ENCODE measurements around the gene RNF114.

RNF114 gene

GRCh38 chr20:49928411-49929141 is 7.6 kb upstream of the RNF114 start:
- Histone ChIP-seq H3K4me1 (ENCODE audit: control insufficient read depth in 1 of 2, insufficient read depth in 2 of 2, low read length in 2 of 2) (peaks cover 3 to 9% of the 10 kb centered on the region in 2 donors), H3K27me3 (ENCODE audit: control insufficient read depth in 1 of 2, insufficient read depth in 2 of 2, low read length in 2 of 2) (no peaks in the 10 kb centered on the region), H3K36me3 (ENCODE audit: control insufficient read depth in 1 of 2, insufficient read depth in 2 of 2, low read length in 2 of 2) (no peaks in the 10 kb centered on the region), H3K4me3 (ENCODE audit: low read depth in 1 of 2, low read length in 2 of 2) (no peak overlapping the region), H3K27ac (ENCODE audit: low read depth, low read length) (no peak overlapping the region), H3K9ac (ENCODE audit: low read depth in 1 of 2, low read length in 2 of 2) (peak overlapping the region in 1 of 2 donors; percentile 24), H3K9me3 (ENCODE audit: control insufficient read depth in 1 of 2, low read length in 2 of 2) (peaks cover 0 to 4% of the 10 kb centered on the region in 2 donors)

DNA sequence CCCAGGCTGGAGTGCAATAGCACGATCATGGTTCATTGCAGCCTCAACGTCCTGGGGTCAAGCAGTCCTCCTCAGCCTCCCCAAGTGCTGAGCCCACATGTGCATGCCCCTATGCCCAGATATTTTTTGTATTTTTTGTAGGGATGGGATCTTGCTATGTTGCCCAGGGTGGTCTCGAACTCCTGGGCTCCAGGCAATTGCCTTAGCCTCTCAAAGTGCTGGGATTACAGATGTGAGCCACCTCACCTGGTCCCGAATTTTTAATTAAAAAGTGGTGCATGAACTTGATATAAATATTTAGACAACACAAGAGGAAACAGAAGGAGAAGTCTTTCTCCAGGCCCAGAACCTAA is 7.1 kb upstream of the RNF114 start:
- no peak overlapping the region for H3K4me3 ChIP-seq (ENCODE audit: low read depth in 1 of 2, low read length in 2 of 2)
- H3K27me3 ChIP-seq (ENCODE audit: control insufficient read depth in 1 of 2, insufficient read depth in 2 of 2, low read length in 2 of 2) = no peaks in the 10 kb centered on the region
- H3K27ac ChIP-seq (ENCODE audit: low read depth, low read length) = no peak overlapping the region
- H3K9ac ChIP-seq (ENCODE audit: low read depth in 1 of 2, low read length in 2 of 2) = no peak overlapping the region
- H3K9me3 ChIP-seq (ENCODE audit: control insufficient read depth in 1 of 2, low read length in 2 of 2) = peaks cover 0 to 4% of the 10 kb centered on the region in 2 donors
- no peaks in the 10 kb centered on the region for H3K36me3 ChIP-seq (ENCODE audit: control insufficient read depth in 1 of 2, insufficient read depth in 2 of 2, low read length in 2 of 2)
- peaks cover 3 to 8% of the 10 kb centered on the region in 2 donors for H3K4me1 ChIP-seq (ENCODE audit: control insufficient read depth in 1 of 2, insufficient read depth in 2 of 2, low read length in 2 of 2)

DNA sequence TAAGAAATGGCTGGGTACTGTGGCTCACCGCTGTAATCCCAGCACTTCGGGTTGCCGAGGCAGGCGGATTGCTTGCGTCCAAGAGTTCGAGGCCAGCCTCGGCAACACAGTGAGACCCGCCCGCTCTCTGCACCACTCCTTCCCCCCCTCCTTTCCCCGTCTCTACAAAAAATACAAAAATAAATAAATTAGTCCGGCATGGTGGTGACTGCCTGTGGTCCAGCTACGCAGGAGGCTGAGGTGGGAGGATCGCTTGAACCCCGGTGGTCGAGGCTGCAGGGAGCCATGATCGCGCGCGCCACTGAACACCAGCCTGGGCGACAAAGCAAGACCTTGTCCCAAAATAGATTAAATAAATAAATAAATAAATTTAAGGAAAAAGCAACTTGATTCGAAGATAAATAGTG is 448 bp upstream of the RNF114 start:
- Histone ChIP-seq H3K9ac (ENCODE audit: low read depth in 1 of 2, low read length in 2 of 2) (peak overlapping the region; percentile 24 to 51), H3K36me3 (ENCODE audit: control insufficient read depth in 1 of 2, insufficient read depth in 2 of 2, low read length in 2 of 2) (peaks cover 8 to 10% of the 10 kb centered on the region in 2 donors), H3K9me3 (ENCODE audit: control insufficient read depth in 1 of 2, low read length in 2 of 2) (no peaks in the 10 kb centered on the region), H3K4me3 (ENCODE audit: low read depth in 1 of 2, low read length in 2 of 2) (peak overlapping the region; percentile 79 to 83), H3K4me1 (ENCODE audit: control insufficient read depth in 1 of 2, insufficient read depth in 2 of 2, low read length in 2 of 2) (peaks cover 28 to 29% of the 10 kb centered on the region in 2 donors), H3K27me3 (ENCODE audit: control insufficient read depth in 1 of 2, insufficient read depth in 2 of 2, low read length in 2 of 2) (no peaks in the 10 kb centered on the region), H3K27ac (ENCODE audit: low read depth, low read length) (peak overlapping the region; percentile 40)

DNA sequence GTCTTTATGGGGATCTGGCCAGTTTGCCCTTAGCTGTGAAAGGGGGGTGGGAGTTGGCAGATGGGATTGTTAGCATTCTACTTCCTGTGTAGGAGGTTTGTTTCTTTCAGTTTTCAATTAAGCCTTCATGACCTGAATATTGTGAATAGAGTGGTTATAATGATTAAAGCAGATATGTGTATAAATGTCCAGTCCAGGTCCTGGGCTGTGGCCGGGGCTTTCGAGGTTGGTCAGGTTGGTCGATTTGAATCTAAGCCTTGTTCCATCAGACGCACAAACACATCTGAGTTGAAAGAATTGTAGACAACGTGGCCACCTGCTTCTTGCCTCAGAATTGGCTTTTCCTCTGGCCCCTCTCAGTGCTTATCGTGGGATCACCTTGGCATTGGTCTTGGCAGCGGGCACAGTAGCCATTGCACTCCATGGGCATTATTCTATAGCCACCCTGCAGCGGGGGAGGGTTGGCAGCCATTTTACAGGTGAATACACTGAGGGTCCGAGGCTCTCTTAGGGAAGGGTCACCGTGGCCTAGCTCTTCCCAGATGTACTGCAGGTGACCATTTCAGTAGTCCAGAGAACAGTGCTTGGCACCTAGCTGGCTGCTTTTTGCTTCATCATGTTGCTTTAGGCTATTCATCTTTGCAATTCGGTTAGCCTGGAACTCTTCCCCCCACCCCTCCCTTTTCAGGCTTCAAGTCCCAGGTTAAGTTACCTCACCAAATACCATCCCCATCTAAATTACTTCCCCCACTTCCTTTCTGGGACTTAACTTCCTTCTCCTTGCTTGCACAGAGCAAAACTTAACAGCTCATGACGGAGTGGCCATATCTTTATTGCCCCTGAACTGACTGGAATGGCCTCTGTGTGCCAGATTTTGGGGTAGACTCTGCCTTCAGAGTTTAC is 1.1 kb downstream of the RNF114 start:
- peak overlapping the region; percentile 83 to 95 for H3K4me3 ChIP-seq (ENCODE audit: low read depth in 1 of 2, low read length in 2 of 2)
- H3K36me3 ChIP-seq (ENCODE audit: control insufficient read depth in 1 of 2, insufficient read depth in 2 of 2, low read length in 2 of 2) = peaks cover 16 to 26% of the 10 kb centered on the region in 2 donors
- no peaks in the 10 kb centered on the region for H3K27me3 ChIP-seq (ENCODE audit: control insufficient read depth in 1 of 2, insufficient read depth in 2 of 2, low read length in 2 of 2)
- no peaks in the 10 kb centered on the region for H3K9me3 ChIP-seq (ENCODE audit: control insufficient read depth in 1 of 2, low read length in 2 of 2)
- H3K27ac ChIP-seq (ENCODE audit: low read depth, low read length) = peak overlapping the region; percentile 92
- peaks cover 28 to 29% of the 10 kb centered on the region in 2 donors for H3K4me1 ChIP-seq (ENCODE audit: control insufficient read depth in 1 of 2, insufficient read depth in 2 of 2, low read length in 2 of 2)
- H3K9ac ChIP-seq (ENCODE audit: low read depth in 1 of 2, low read length in 2 of 2) = peak overlapping the region; percentile 92 to 94

DNA sequence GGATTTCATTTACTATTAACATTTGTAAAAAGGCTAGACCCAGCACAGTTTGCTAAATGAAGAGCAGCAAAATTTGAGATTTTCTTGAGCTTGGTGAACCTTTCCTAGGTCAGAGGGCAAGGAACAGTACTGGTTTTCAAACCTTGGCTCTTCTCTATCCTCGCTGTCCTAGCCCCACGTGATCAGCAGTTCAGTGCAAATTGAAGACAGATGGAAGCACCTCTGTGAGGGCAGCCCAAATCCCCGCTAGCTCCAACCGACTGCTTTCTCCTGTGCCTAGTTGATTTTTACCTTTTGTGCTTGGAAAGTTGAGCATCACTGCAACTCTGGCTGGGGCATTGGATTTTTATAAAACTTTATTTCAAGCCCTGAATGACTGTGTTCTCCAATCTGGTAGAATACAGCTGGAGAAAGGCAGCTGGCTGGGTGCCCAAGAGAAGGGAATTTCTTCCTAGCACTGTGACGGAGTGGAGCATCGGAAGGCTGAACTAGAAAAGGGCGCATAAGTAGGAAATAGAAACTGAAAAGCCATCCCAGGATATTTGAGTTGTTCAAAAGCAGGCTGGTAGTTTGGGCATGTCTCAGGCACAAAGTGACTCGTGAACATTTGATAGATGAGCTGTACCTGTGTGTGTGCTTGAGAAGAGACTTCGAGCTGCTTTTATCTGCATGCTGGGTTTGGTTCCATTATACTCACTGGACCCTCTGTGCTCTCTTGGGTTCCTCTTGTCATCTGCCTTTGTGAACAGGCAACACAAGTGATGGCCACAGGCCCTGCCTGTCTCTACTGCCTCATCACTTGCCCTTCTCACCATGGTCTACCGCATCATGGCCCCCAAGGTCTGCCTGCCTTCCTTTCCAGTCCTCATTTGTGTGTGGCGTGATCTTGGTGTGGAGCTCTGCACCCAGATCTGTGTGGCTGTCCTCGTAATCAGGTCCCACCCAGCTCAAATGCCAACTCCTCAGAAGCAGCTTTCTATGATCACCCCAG is 2.3 kb downstream of the RNF114 start:
- H3K27me3 ChIP-seq (ENCODE audit: control insufficient read depth in 1 of 2, insufficient read depth in 2 of 2, low read length in 2 of 2) = no peaks in the 10 kb centered on the region
- H3K9ac ChIP-seq (ENCODE audit: low read depth in 1 of 2, low read length in 2 of 2) = peak overlapping the region in 1 of 2 donors; percentile 92
- peaks cover 28 to 29% of the 10 kb centered on the region in 2 donors for H3K4me1 ChIP-seq (ENCODE audit: control insufficient read depth in 1 of 2, insufficient read depth in 2 of 2, low read length in 2 of 2)
- no peaks in the 10 kb centered on the region for H3K9me3 ChIP-seq (ENCODE audit: control insufficient read depth in 1 of 2, low read length in 2 of 2)
- H3K4me3 ChIP-seq (ENCODE audit: low read depth in 1 of 2, low read length in 2 of 2) = peak overlapping the region; percentile 83 to 95
- H3K27ac ChIP-seq (ENCODE audit: low read depth, low read length) = no peak overlapping the region
- peaks cover 20 to 35% of the 10 kb centered on the region in 2 donors for H3K36me3 ChIP-seq (ENCODE audit: control insufficient read depth in 1 of 2, insufficient read depth in 2 of 2, low read length in 2 of 2)

- peaks cover 28 to 32% of the 10 kb centered on the region in 2 donors for H3K4me1 ChIP-seq (ENCODE audit: control insufficient read depth in 1 of 2, insufficient read depth in 2 of 2, low read length in 2 of 2)
Observed at GRCh38 chr20:49941456-49941855, 5.3 kb downstream of the RNF114 start.

DNA sequence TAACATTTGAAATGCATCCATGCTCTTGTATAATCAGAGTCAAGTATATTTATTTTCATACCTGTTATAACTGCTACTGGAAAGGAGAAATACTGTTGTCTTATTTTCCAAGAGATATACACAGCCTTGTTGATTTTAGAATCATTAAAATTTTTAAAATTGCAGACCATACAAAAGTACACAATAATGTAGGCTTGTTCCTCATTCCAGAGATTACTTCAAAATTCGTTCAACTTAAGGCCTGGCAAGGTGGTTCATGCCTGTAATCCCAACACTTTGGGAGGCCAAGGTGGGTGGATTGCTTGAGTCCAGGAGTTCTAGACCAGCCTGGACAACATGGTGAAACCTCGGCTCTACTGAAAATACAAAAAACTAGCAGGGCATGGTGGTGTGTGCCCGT is 6.1 kb downstream of the RNF114 start:
- no peak overlapping the region for H3K4me3 ChIP-seq (ENCODE audit: low read depth in 1 of 2, low read length in 2 of 2)
- H3K4me1 ChIP-seq (ENCODE audit: control insufficient read depth in 1 of 2, insufficient read depth in 2 of 2, low read length in 2 of 2) = peaks cover 26 to 28% of the 10 kb centered on the region in 2 donors
- no peak overlapping the region for H3K9ac ChIP-seq (ENCODE audit: low read depth in 1 of 2, low read length in 2 of 2)
- peaks cover 38 to 61% of the 10 kb centered on the region in 2 donors for H3K36me3 ChIP-seq (ENCODE audit: control insufficient read depth in 1 of 2, insufficient read depth in 2 of 2, low read length in 2 of 2)
- H3K27me3 ChIP-seq (ENCODE audit: control insufficient read depth in 1 of 2, insufficient read depth in 2 of 2, low read length in 2 of 2) = no peaks in the 10 kb centered on the region
- no peaks in the 10 kb centered on the region for H3K9me3 ChIP-seq (ENCODE audit: control insufficient read depth in 1 of 2, low read length in 2 of 2)
- no peak overlapping the region for H3K27ac ChIP-seq (ENCODE audit: low read depth, low read length)

More at GRCh38 chr20:49941456-49941855, 5.3 kb downstream of the RNF114 start:
- no peak overlapping the region for H3K9ac ChIP-seq (ENCODE audit: low read depth in 1 of 2, low read length in 2 of 2)
- peaks cover 33 to 56% of the 10 kb centered on the region in 2 donors for H3K36me3 ChIP-seq (ENCODE audit: control insufficient read depth in 1 of 2, insufficient read depth in 2 of 2, low read length in 2 of 2)
- no peaks in the 10 kb centered on the region for H3K9me3 ChIP-seq (ENCODE audit: control insufficient read depth in 1 of 2, low read length in 2 of 2)
- H3K27ac ChIP-seq (ENCODE audit: low read depth, low read length) = no peak overlapping the region
- H3K4me3 ChIP-seq (ENCODE audit: low read depth in 1 of 2, low read length in 2 of 2) = no peak overlapping the region
- H3K27me3 ChIP-seq (ENCODE audit: control insufficient read depth in 1 of 2, insufficient read depth in 2 of 2, low read length in 2 of 2) = no peaks in the 10 kb centered on the region

- no peaks in the 10 kb centered on the region for H3K9me3 ChIP-seq (ENCODE audit: control insufficient read depth in 1 of 2, low read length in 2 of 2)
- no peak overlapping the region for H3K4me3 ChIP-seq (ENCODE audit: low read depth in 1 of 2, low read length in 2 of 2)
- H3K9ac ChIP-seq (ENCODE audit: low read depth in 1 of 2, low read length in 2 of 2) = no peak overlapping the region
- H3K27ac ChIP-seq (ENCODE audit: low read depth, low read length) = no peak overlapping the region
- no peaks in the 10 kb centered on the region for H3K27me3 ChIP-seq (ENCODE audit: control insufficient read depth in 1 of 2, insufficient read depth in 2 of 2, low read length in 2 of 2)
- H3K36me3 ChIP-seq (ENCODE audit: control insufficient read depth in 1 of 2, insufficient read depth in 2 of 2, low read length in 2 of 2) = peaks cover 38 to 65% of the 10 kb centered on the region in 2 donors
- H3K4me1 ChIP-seq (ENCODE audit: control insufficient read depth in 1 of 2, insufficient read depth in 2 of 2, low read length in 2 of 2) = peaks cover 20 to 22% of the 10 kb centered on the region in 2 donors
Observed at GRCh38 chr20:49942942-49943341, 6.7 kb downstream of the RNF114 start.

GRCh38 chr20:49945306-49945700 is 9.1 kb downstream of the RNF114 start:
- H3K4me3 ChIP-seq (ENCODE audit: low read depth in 1 of 2, low read length in 2 of 2) = no peak overlapping the region
- no peak overlapping the region for H3K9ac ChIP-seq (ENCODE audit: low read depth in 1 of 2, low read length in 2 of 2)
- H3K27ac ChIP-seq (ENCODE audit: low read depth, low read length) = no peak overlapping the region
- peaks cover 43 to 81% of the 10 kb centered on the region in 2 donors for H3K36me3 ChIP-seq (ENCODE audit: control insufficient read depth in 1 of 2, insufficient read depth in 2 of 2, low read length in 2 of 2)
- no peaks in the 10 kb centered on the region for H3K9me3 ChIP-seq (ENCODE audit: control insufficient read depth in 1 of 2, low read length in 2 of 2)
- H3K4me1 ChIP-seq (ENCODE audit: control insufficient read depth in 1 of 2, insufficient read depth in 2 of 2, low read length in 2 of 2) = peaks cover 4 to 9% of the 10 kb centered on the region in 2 donors
- H3K27me3 ChIP-seq (ENCODE audit: control insufficient read depth in 1 of 2, insufficient read depth in 2 of 2, low read length in 2 of 2) = no peaks in the 10 kb centered on the region
